B cell (primary cell): ENCODE results near the gene KCNN2. TPM values are rescaled to one million over a fixed set of nuclear protein-coding genes. Genes with fewer than 3 reads are reported as not detected.

Source experiments
- ATAC-seq: fragments of 200-7000 bp; cut with Tn5 transposase; one replicate; pipeline ENCODE4 v1.10.0; 2021; ENCODE audit warnings: low read depth, mild to moderate bottlenecking, moderate number of reproducible peaks, moderate library complexity
- CTCF ChIA-PET: fragments of 350-600 bp; sonication (Branson Sonifier 250); formaldehyde crosslinking; loops from one replicate; lab custom pipeline; 2021; ENCODE audit warnings: antibody characterized with exemption, inconsistent platforms; lab: Charles Lee
- POLR2A ChIA-PET: fragments of 350-600 bp; sonication (Branson Sonifier 250); formaldehyde crosslinking; loops from one replicate; lab custom pipeline; 2021; ENCODE audit warnings: antibody characterized with exemption; lab: Charles Lee
- DNase-seq: peaks from one replicate; pipeline ENCODE4 v3.0.0; 2013
- H2AFZ ChIP-seq: 2 replicates; pipeline ENCODE4 v1.6.1; 2012; ENCODE audit warnings: mild to moderate bottlenecking, low read depth, low read length; ENCODE audit not compliant: insufficient read depth, poor library complexity, severe bottlenecking
- H3K27ac ChIP-seq, 2 donors: 1 replicate in 1 of 2; 2 replicates in 1 of 2; pipeline ENCODE4 v1.5.1; 2012 to 2013; ENCODE audit warnings: low read length in 2 of 2, mild to moderate bottlenecking in 2 of 2, moderate library complexity in 1 of 2
- H3K27me3 ChIP-seq, 4 experiments: fragments of 200-600 bp in 1 of 4; sonication (generic) in 1 of 4; replicated peaks in 1 of 4; 1 replicate in 2 of 4; 2 replicates in 2 of 4; pipeline versions ENCODE4 v1.6.1 to v1.7.0; 2013 to 2016; ENCODE audit warnings: low read length in 3 of 4, mild to moderate bottlenecking in 2 of 4, mixed read lengths in 1 of 4, moderate library complexity in 1 of 4; ENCODE audit not compliant: insufficient read depth in 4 of 4, control insufficient read depth in 3 of 4; ENCODE audit errors: control extremely low read depth in 1 of 4
- H3K36me3 ChIP-seq, 2 experiments: replicated peaks in 1 of 2; 1 replicate in 1 of 2; 2 replicates in 1 of 2; pipeline versions ENCODE4 v1.6.1 to v1.7.1; 2013; ENCODE audit warnings: low read length in 1 of 2; ENCODE audit not compliant: insufficient read depth in 2 of 2, control insufficient read depth in 1 of 2; ENCODE audit errors: control extremely low read depth in 1 of 2, extremely low read depth in 1 of 2
- H3K4me1 ChIP-seq, 2 donors: fragments of 200-600 bp in 1 of 2; sonication (generic) in 1 of 2; 1 replicate in 1 of 2; 2 replicates in 1 of 2; pipeline versions ENCODE4 v1.5.1 to v1.6.1; 2013 to 2017; ENCODE audit warnings: low read length in 2 of 2; ENCODE audit not compliant: control insufficient read depth in 2 of 2, insufficient read depth in 2 of 2
- H3K4me2 ChIP-seq: replicated peaks from 2 replicates; pipeline ENCODE3; 2012; ENCODE audit warnings: mild to moderate bottlenecking, low read depth, low read length; ENCODE audit not compliant: poor library complexity, severe bottlenecking
- H3K4me3 ChIP-seq, 5 experiments: fragments of 200-600 bp in 1 of 5; sonication (generic) in 1 of 5; 1 replicate in 3 of 5; 2 replicates in 2 of 5; pipeline versions ENCODE4 v1.5.1 to v1.7.0; 2011 to 2016; ENCODE audit warnings: low read length in 4 of 5, mild to moderate bottlenecking in 4 of 5, low read depth in 2 of 5, control low read depth in 1 of 5, moderate library complexity in 1 of 5; ENCODE audit not compliant: insufficient read depth in 1 of 5; ENCODE audit errors: control extremely low read depth in 1 of 5, extremely low read depth in 1 of 5
- H3K79me2 ChIP-seq: fragments of 200-600 bp; sonication (generic); one replicate; pipeline ENCODE4 v1.6.0; 2016; ENCODE audit warnings: low read length; ENCODE audit not compliant: control insufficient read depth, insufficient read depth
- H3K9ac ChIP-seq: fragments of 200-600 bp; sonication (generic); 2 replicates; pipeline ENCODE4 v1.6.1; 2017; ENCODE audit warnings: mild to moderate bottlenecking, low read length, moderate library complexity
- H3K9me3 ChIP-seq, 3 donors: one replicate each; pipeline versions ENCODE4 v1.6.1 to v1.7.1; 2013; ENCODE audit warnings: low read length in 2 of 3; ENCODE audit not compliant: control insufficient read depth in 2 of 3, insufficient read depth in 1 of 3; ENCODE audit errors: control extremely low read depth in 1 of 3
- H4K20me1 ChIP-seq: 2 replicates; pipeline ENCODE4 v1.6.0; 2012; ENCODE audit warnings: mild to moderate bottlenecking, low read length; ENCODE audit not compliant: insufficient read depth, control insufficient read depth, poor library complexity, severe bottlenecking
- H3K27ac Mint-ChIP-seq: one replicate; pipeline ENCODE4 v1.8.0; 2021; ENCODE audit warnings: mixed read lengths
- H3K27me3 Mint-ChIP-seq: one replicate; pipeline ENCODE4 v1.8.0; 2021; ENCODE audit warnings: mixed read lengths
- H3K4me1 Mint-ChIP-seq: one replicate; pipeline ENCODE4 v1.8.0; 2021; ENCODE audit warnings: mixed read lengths
- H3K4me3 Mint-ChIP-seq: one replicate; pipeline ENCODE4 v1.8.0; 2021; ENCODE audit warnings: mixed read lengths
- H3K9me3 Mint-ChIP-seq: one replicate; pipeline ENCODE4 v1.8.0; 2022; ENCODE audit warnings: mixed read lengths; ENCODE audit not compliant: insufficient read depth
- EZH2 ChIP-seq: IDR thresholded peaks from 2 replicates; pipeline ENCODE4 v1.6.1; 2012; ENCODE audit warnings: borderline replicate concordance, low read depth, mild to moderate bottlenecking, moderate library complexity, low read length; ENCODE audit not compliant: insufficient read depth, poor library complexity, severe bottlenecking
- WGBS: methylation state at CpG from one replicate; pipeline ENCODE4 v1.1.5; 2013; ENCODE audit warnings: missing lambda C conversion rate; ENCODE audit not compliant: insufficient coverage; 5-methylcytosine and 5-hydroxymethylcytosine counted together
- intact Hi-C: fragments of 100-400 bp; cut with micrococcal nuclease; formaldehyde crosslinking; loops from one replicate; pipeline ENCODE4 v1.10.0; 2022
- polyA plus RNA-seq: library from polyadenylated mRNA; depleted of rRNA; stranded (reverse); fragments of >200 nt; gene quantifications from 2 replicates; pipeline ENCODE4 v1.2.3, GENCODE V29; 2012
- total RNA-seq, 2 donors: library from RNA; stranded (reverse); fragments of 120-200 nt in 1 of 2; gene quantifications; 1 replicate in 1 of 2; 2 replicates in 1 of 2; pipeline versions ENCODE4 v1.2.3 to v1.2.4, GENCODE V29; 2013 to 2022
- TF ChIP-seq, protein P1 (sequence below): fragments of 200-600 bp; IDR thresholded peaks from one replicate; pipeline ENCODE4 v1.8.0; 2022; ENCODE audit warnings: antibody characterized with exemption, mild to moderate bottlenecking

Gene KCNN2
- total and polyA plus RNA-seq, 2 donors (not counting 1 experiment from before 2014, with no cell fraction given): not detected

GRCh38 chr5:114314061-114314460, 47.8 kb upstream of the KCNN2 start:
- WGBS: no CpG with 5 or more reads among the region's 2 CpGs
- CTCF ChIA-PET: no interaction called here
- Histone ChIP-seq H3K9me3 (no peaks in the 10 kb centered on the region), H3K4me2 (no peak overlapping the region), H2AFZ (no peak overlapping the region), H4K20me1 (no peaks in the 10 kb centered on the region), H3K79me2 (no peaks in the 10 kb centered on the region), H3K27me3 (no peaks in the 10 kb centered on the region), H3K36me3 (no peaks in the 10 kb centered on the region), H3K4me1 (no peaks in the 10 kb centered on the region), H3K4me3 (no peak overlapping the region), H3K27ac (no peak overlapping the region), H3K9ac (no peak overlapping the region)
- TF ChIP-seq, protein P1, sequence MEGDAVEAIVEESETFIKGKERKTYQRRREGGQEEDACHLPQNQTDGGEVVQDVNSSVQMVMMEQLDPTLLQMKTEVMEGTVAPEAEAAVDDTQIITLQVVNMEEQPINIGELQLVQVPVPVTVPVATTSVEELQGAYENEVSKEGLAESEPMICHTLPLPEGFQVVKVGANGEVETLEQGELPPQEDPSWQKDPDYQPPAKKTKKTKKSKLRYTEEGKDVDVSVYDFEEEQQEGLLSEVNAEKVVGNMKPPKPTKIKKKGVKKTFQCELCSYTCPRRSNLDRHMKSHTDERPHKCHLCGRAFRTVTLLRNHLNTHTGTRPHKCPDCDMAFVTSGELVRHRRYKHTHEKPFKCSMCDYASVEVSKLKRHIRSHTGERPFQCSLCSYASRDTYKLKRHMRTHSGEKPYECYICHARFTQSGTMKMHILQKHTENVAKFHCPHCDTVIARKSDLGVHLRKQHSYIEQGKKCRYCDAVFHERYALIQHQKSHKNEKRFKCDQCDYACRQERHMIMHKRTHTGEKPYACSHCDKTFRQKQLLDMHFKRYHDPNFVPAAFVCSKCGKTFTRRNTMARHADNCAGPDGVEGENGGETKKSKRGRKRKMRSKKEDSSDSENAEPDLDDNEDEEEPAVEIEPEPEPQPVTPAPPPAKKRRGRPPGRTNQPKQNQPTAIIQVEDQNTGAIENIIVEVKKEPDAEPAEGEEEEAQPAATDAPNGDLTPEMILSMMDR: no peak
- no peak for TF ChIP-seq EZH2
- ATAC-seq (no peak), DNase-seq (no peak)
- Mint-ChIP-seq H3K27me3 (no peaks in the 10 kb centered on the region), H3K9me3 (no peaks in the 10 kb centered on the region), H3K4me1 (no peaks in the 10 kb centered on the region), H3K27ac (no peak overlapping the region), H3K4me3 (no peak overlapping the region)
- intact Hi-C loops: no loop called here
- POLR2A ChIA-PET: no interaction called here

GRCh38 chr5:114316167-114316566, 45.7 kb upstream of the KCNN2 start:
- Histone ChIP-seq H3K4me1 (no peaks in the 10 kb centered on the region), H3K27ac (no peak overlapping the region), H3K36me3 (no peaks in the 10 kb centered on the region), H3K4me3 (no peak overlapping the region), H3K27me3 (no peaks in the 10 kb centered on the region), H3K9me3 (no peaks in the 10 kb centered on the region), H2AFZ (no peak overlapping the region), H4K20me1 (no peaks in the 10 kb centered on the region), H3K4me2 (no peak overlapping the region), H3K9ac (no peak overlapping the region), H3K79me2 (no peaks in the 10 kb centered on the region)
- Mint-ChIP-seq H3K27ac (no peak overlapping the region), H3K4me1 (no peaks in the 10 kb centered on the region), H3K9me3 (no peaks in the 10 kb centered on the region), H3K4me3 (no peak overlapping the region), H3K27me3 (no peaks in the 10 kb centered on the region)
- TF ChIP-seq, protein P1: no peak
- ATAC-seq: no peak
- ChIA-PET POLR2A (no interaction called here), CTCF (no interaction called here)
- WGBS: no CpG with 5 or more reads among the region's 4 CpGs
- intact Hi-C loops: no loop called here
- no peak for DNase-seq
